ENCODE data around the gene AMPD2.

The AMPD2 gene

DNA sequence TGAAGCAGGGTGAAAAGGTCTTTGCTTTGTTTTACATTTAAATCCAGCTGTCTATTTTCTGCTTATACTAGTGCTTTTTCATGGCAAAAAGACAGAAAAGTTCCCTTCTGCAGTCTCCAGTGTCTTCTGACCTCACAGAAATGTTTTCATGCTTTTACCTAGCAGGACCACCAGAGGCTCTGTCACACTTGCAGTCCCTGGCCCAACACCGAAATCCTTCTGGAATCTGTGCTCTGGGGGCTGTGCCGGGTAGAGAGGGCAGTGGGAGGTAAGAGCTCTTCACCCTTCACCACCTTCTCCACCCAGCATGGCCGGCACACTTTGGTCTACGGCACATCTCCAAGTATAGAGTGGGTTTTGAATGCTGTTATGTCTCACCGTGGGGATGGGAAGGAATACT lies 21.0 kb upstream of the AMPD2 start:
- in situ Hi-C loops (cut with HindIII; ENCODE audit: low pct_unique_long_range_greater_than_20kb, low sequenced_read_pairs) = no loop called here
- DNase-seq (ENCODE audit: low read depth in 1 of 2, low spot score in 1 of 2) = no peak
- TF ChIP-seq JUND (IDR thresholded peaks at IDR 0.05; ENCODE audit: low read depth) = no peak

DNA sequence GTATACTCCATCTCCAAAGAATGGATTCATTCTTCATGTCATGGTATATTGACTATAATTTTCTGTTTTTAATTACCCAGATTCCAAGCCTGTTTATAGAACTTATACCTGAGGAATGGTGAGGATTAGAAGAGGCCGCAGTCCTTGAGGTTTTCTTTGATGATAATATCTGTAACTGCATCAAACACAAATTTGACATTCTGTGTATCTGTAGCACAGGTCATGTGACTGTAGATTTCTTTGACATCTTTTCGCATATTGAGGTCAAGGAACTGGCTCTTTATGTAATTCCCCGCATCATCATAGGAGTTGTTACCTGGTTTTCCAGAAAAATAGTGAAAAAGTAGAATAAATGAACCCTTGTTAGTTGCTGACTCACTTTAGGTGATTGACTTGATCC lies 16.4 kb upstream of the AMPD2 start:
- no peak for TF ChIP-seq JUND (IDR thresholded peaks at IDR 0.05; ENCODE audit: low read depth)
- DNase-seq (ENCODE audit: low read depth in 1 of 2, low spot score in 1 of 2) = no peak
- in situ Hi-C loops (cut with HindIII; ENCODE audit: low pct_unique_long_range_greater_than_20kb, low sequenced_read_pairs) = no loop called here

DNA sequence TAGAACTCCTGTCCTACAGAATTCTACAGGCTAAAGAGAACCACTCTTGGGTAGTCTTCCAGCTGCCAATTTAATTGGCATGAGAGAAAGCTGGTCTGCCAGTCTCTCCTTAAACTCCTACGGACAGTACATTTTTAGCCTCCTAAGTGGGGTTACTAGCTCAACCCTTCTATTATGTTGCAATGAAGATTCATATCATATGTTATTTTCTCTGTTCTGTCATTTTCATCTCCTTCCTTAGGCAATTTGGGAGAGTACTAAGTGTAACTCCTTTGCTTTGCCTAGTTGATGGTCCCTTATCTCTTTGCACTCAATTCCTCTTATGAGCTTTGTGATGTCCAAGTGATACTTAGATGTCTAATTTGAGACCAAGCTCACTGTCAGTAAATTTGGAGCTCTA lies 14.3 kb upstream of the AMPD2 start:
- in situ Hi-C loops (cut with HindIII; ENCODE audit: low pct_unique_long_range_greater_than_20kb, low sequenced_read_pairs) = no loop called here
- no peak for TF ChIP-seq JUND (IDR thresholded peaks at IDR 0.05; ENCODE audit: low read depth)
- DNase-seq (ENCODE audit: low read depth in 1 of 2, low spot score in 1 of 2) = no peak

DNA sequence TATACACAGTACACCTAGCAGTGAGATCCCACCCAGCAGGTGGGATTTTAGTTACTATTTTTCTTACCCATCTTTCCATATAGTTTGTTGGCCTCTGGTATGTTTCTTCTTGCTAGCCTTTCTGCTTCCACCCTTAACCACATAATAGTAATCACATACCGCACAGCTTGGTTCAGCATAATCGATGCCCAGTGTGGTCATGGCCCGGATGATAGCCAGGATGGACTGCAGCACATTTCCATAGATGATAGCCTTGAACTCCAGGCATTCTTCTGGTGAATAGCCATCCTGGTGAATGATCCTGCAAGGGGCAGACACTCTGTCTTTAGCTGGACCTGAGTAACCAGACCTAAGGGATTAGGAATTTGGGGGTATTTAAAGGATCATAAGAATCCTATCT lies 9.8 kb upstream of the AMPD2 start:
- no peak for TF ChIP-seq JUND (IDR thresholded peaks at IDR 0.05; ENCODE audit: low read depth)
- no peak for DNase-seq (ENCODE audit: low read depth in 1 of 2, low spot score in 1 of 2)
- in situ Hi-C loops (cut with HindIII; ENCODE audit: low pct_unique_long_range_greater_than_20kb, low sequenced_read_pairs) = no loop called here

DNA sequence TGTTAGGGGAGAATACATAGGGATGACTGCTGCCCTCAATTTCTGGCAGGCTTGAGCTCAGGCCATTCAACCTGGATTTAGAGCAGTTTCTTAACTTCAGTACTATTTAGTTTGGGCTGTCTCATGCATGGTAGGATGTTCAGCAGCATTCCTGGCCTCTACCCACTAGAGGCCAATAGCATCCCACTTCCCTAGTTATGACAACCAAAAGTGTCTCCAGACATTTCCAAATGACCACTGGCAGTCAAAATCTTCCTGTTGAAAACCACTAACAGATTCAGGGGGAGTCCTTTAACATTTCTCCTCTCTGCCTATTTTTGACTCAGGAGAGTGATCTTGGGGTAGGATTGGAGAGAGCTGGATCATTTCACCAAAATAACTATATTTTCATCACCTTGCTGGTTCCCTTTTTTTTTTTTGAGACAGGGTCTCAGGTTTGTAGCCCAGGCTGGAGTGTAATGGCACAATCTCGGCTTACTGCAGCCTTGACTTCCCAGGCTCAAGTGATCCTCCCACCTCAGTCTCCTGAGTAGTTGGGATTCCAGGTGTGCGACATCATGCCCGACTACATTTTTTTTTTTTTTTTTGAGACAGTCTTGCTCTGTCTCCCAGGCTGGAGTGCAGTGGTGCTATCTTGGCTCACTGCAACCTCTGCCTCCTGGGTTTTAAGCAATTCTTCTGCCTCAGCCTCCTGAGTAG lies 8.9 kb upstream of the AMPD2 start:
- peak in 1 of 2 experiments; percentile 19 for DNase-seq (ENCODE audit: low read depth in 1 of 2, low spot score in 1 of 2)
- TF ChIP-seq JUND (IDR thresholded peaks at IDR 0.05; ENCODE audit: low read depth) = no peak
- in situ Hi-C loops (cut with HindIII; ENCODE audit: low pct_unique_long_range_greater_than_20kb, low sequenced_read_pairs) = no loop called here

DNA sequence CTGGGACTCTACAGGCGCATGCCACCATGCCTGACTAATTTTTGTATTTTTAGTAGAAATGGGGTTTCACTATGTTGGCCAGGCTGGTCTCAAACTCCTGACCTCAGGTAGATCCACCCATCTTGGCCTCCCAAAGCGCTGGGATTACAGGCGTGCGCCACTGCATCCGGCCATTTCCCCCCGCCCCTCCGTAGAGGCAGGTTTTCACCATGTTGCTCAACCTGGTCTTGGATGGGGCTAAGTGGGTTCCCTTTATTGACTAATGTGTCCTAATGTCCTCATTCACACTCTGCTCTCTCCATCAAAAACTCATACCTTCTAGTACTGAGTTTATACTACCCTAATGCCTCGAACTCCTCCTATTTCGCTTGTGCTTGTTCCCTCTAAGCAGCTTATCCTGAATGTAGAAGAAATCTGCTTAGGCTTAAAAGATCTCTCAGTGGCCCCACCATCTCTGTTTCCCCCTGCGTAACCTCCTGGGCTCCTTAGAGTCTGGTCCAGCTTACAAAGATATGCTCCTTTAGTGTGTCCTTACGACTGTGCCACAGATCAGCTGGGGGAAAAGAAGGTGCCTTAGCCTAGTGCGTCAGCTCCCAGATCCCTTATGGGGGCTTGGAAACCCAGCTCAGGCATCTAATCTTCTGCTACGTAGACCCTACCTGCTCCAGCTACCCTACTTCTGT lies 8.2 kb upstream of the AMPD2 start:
- no peak for TF ChIP-seq JUND (IDR thresholded peaks at IDR 0.05; ENCODE audit: low read depth)
- in situ Hi-C loops (cut with HindIII; ENCODE audit: low pct_unique_long_range_greater_than_20kb, low sequenced_read_pairs) = no loop called here
- DNase-seq (ENCODE audit: low read depth in 1 of 2, low spot score in 1 of 2) = no peak

DNA sequence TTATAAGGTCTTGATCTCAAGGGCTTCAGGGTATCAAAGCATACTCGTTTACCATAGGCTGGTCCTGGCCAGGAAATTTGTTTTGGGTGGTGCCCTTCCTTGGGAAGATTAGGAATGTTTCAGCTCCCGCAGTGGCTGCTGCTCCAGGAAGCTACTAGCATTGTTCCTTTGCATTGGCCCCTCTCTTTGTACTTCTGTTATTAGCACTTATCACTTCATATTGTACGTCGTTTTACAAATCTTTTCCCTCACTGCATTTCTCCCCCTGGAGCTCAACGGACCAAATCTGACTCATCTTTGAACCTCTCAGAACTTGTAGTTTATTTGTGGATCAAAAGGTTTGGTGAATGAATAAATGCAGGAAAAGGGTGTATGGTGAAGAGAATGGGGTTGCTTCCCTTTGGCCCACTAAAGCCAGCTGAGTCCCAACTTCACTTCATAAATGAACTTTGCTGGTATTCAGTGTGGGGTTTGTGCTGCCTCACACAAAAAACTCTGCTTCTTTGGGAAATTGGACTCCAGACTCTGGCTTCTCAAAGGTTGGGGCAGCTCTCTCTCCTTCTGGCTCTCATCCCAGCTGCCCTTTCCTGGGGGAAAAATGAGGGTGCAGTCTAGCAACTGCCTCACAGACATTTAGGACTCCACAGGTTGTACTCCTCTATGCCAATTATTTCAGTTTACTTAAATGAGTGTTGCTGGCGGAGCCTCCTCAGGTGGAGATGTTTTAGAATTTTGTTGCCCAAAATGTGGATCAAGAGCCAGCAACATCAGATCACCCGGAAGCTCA lies 6.1 kb upstream of the AMPD2 start:
- no peak for DNase-seq (ENCODE audit: low read depth in 1 of 2, low spot score in 1 of 2)
- no peak for TF ChIP-seq JUND (IDR thresholded peaks at IDR 0.05; ENCODE audit: low read depth)
- in situ Hi-C loops (cut with HindIII; ENCODE audit: low pct_unique_long_range_greater_than_20kb, low sequenced_read_pairs) = no loop called here

DNA sequence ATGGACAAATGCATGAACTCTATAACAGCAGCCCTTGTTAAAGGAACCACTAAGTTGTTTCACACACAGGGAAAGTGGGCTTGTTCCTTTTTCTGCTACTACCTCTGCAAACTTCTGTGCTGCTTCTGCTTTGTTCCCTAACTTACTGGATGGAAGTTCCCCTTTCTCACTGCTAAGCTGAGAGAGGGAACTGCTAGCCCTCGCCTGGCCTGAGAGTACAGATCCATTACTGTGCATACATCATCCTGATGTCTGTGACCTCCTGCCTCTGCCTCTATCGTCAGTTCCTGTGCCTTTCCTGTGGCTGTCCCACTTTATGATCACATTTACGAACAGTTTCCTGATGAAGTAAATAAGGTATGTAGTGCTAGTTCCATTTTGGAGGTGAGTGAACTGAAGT lies 3.8 kb upstream of the AMPD2 start:
- in situ Hi-C loops (cut with HindIII; ENCODE audit: low pct_unique_long_range_greater_than_20kb, low sequenced_read_pairs) = no loop called here
- DNase-seq (ENCODE audit: low read depth in 1 of 2, low spot score in 1 of 2) = no peak
- no peak for TF ChIP-seq JUND (IDR thresholded peaks at IDR 0.05; ENCODE audit: low read depth)

DNA sequence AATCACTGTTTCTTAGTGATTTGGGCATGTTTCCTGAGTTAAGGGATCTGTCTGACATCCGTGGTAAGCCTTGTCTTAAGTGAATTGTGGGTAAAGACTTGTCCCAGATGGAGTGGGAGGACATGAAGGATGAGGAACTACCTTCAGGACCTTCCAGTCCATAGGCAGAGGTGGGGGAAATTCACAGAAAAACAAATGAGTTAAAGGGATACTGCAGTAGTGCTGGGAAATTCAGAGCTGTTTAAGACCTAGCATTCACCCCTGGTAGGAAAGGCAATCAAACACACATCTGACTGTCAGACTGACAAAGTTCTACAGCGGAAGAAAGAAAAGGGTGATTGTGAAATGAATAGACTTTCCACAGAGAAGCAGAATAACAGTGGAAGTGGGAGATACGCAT lies 3.2 kb upstream of the AMPD2 start:
- no peak for DNase-seq (ENCODE audit: low read depth in 1 of 2, low spot score in 1 of 2)
- in situ Hi-C loops (cut with HindIII; ENCODE audit: low pct_unique_long_range_greater_than_20kb, low sequenced_read_pairs) = no loop called here
- no peak for TF ChIP-seq JUND (IDR thresholded peaks at IDR 0.05; ENCODE audit: low read depth)

DNA sequence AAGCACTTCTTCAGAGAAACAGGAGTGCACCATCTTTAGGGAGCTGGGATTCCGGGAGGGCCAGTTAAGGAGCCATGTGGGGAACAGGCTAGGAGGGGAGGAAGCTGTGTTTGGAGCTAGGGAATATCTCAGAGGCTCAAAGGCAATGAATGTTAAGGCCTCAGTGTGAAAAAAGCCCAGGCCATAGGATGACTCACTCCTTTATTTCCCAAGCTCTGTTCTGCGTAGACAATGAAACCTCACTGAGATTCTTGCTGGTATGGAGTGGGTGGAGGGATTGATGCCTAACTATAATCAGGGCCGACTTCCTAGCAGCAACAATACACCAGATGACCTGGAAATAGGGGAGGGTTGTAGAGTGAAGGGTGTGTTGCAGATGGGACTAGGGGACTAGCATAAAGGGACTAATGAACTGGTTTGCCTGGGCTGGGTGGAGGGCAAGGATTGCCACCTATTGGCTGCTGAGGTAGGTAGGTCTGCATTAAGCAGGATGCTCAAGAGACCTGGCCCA lies 2.3 kb upstream of the AMPD2 start:
- DNase-seq (ENCODE audit: low read depth in 1 of 2, low spot score in 1 of 2) = no peak
- in situ Hi-C loops (cut with HindIII; ENCODE audit: low pct_unique_long_range_greater_than_20kb, low sequenced_read_pairs) = no loop called here
- TF ChIP-seq JUND (IDR thresholded peaks at IDR 0.05; ENCODE audit: low read depth) = no peak

DNA sequence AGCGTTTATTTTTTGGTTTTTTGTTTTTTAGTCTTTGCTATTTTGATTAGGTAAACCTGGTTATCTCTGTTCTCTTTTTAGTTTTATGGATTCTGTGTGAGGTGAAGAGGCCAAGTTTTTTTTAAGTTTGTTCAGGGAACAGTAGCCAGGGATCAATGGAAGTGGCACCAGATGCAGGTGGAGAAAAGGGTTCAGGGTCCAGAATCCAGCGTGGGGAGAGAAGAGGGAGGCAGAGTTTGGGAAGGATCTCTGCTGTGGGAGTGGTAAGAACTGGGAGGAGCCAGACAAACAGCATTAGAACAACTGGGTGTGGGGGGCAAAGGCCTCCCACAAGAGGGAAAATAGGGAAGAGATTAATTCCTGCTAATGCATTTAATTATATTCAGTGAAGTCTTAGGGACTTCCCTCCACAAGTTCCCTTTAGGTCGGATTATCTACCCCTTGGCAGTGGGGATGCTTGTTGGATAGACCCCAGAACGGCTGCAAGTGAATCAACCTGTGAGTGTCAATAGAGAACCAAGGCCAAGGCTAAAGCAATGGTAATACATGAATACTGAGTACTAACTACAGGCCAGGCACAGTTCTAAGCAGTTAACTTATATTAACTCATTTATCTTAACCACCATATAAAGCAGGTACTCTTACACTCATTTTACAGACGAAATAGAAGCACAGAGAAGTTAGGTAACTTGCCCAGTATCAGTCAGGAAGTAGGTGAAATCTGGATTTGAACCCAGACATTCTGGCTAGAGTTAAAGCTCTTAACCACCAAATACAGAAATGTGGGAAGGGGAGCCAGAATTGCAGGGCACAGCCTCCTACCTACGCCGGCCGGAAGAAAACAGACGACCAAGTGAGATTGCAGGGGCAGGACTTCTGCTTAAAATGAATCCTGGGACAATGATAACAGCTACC lies 719 bp upstream of the AMPD2 start:
- no peak for TF ChIP-seq JUND (IDR thresholded peaks at IDR 0.05; ENCODE audit: low read depth)
- no peak for DNase-seq (ENCODE audit: low read depth in 1 of 2, low spot score in 1 of 2)
- in situ Hi-C loops (cut with HindIII; ENCODE audit: low pct_unique_long_range_greater_than_20kb, low sequenced_read_pairs) = no loop called here

DNA sequence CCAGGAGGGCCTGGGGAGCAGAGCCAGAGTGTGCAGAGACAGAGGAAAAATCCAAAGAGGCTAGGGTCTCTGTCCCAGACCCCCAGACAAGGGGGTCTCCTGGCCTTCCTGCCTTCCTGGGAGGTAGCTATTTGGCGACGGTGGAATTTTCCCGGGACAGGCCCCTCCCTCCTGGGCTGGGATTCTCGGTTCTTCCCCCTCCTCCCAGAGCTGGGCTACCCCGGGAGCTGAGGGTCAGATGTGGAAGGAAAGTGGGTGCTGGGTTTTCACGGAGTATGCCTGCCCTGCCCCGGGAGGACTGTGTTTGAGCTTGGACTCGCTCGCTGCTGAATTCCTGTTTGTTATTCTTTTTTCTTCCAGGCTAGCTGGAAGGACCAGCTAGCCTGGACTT lies 759 bp downstream of the AMPD2 start:
- peak; percentile 19 to 65 for DNase-seq (ENCODE audit: low read depth in 1 of 2, low spot score in 1 of 2)
- in situ Hi-C loops (cut with HindIII; ENCODE audit: low pct_unique_long_range_greater_than_20kb, low sequenced_read_pairs) = no loop called here
- no peak for TF ChIP-seq JUND (IDR thresholded peaks at IDR 0.05; ENCODE audit: low read depth)

All from T47D (cell line).